NAMALWA (cell line): ENCODE measurements around the gene IFT122.

Experiments
- DNase-seq: peaks from one replicate; pipeline ENCODE4 v3.0.0-alpha.2; 2015; ENCODE audit warnings: low spot score

The IFT122 gene

GRCh38 chr3:129441215-129441614 lies 1.2 kb downstream of the IFT122 start:
- DNase-seq: peak; percentile 48

GRCh38 chr3:129441782-129442181 lies 1.8 kb downstream of the IFT122 start:
- DNase-seq: no peak

GRCh38 chr3:129442486-129442885 lies 2.5 kb downstream of the IFT122 start:
- DNase-seq: no peak

- no peak for DNase-seq
These were observed 2.9 kb downstream of the IFT122 start for GRCh38 chr3:129442947-129443346.

GRCh38 chr3:129445471-129445870 lies 5.4 kb downstream of the IFT122 start:
- DNase-seq: no peak

GRCh38 chr3:129446926-129447325 lies 6.9 kb downstream of the IFT122 start:
- DNase-seq: no peak

GRCh38 chr3:129448186-129448895 lies 8.3 kb downstream of the IFT122 start:
- no peak for DNase-seq

GRCh38 chr3:129449279-129450115 lies 9.5 kb downstream of the IFT122 start:
- no peak for DNase-seq

GRCh38 chr3:129453732-129454131 lies 13.7 kb downstream of the IFT122 start:
- no peak for DNase-seq

GRCh38 chr3:129460155-129460554 lies 20.1 kb downstream of the IFT122 start:
- DNase-seq: no peak

- no peak for DNase-seq
These were observed 20.5 kb downstream of the IFT122 start for GRCh38 chr3:129460572-129460971.

GRCh38 chr3:129461022-129461421 lies 21.0 kb downstream of the IFT122 start:
- DNase-seq: no peak

- DNase-seq: no peak
These were observed 21.6 kb downstream of the IFT122 start for GRCh38 chr3:129461461-129462146.

- no peak for DNase-seq
These were observed 22.4 kb downstream of the IFT122 start for GRCh38 chr3:129462361-129462968.

- DNase-seq: no peak
These were observed 23.1 kb downstream of the IFT122 start for GRCh38 chr3:129463094-129463493.

- DNase-seq: no peak
These were observed 23.7 kb downstream of the IFT122 start for GRCh38 chr3:129463716-129464115.

- no peak for DNase-seq
These were observed 27.9 kb downstream of the IFT122 start for GRCh38 chr3:129467932-129468331.

GRCh38 chr3:129469026-129469425 lies 29.0 kb downstream of the IFT122 start:
- no peak for DNase-seq

- DNase-seq: no peak
These were observed 30.8 kb downstream of the IFT122 start for GRCh38 chr3:129470861-129471260.

- no peak for DNase-seq
These were observed 33.2 kb downstream of the IFT122 start for GRCh38 chr3:129473067-129473768.

GRCh38 chr3:129473769-129474152 lies 33.7 kb downstream of the IFT122 start:
- DNase-seq: no peak
